Kidney epithelial cell (primary cell): ENCODE measurements around the gene GRM5. TPM values are rescaled to one million over a fixed set of nuclear protein-coding genes. Genes with fewer than 3 reads are reported as not detected.
"Not testable (repeated sequence)": the region's sequence is repeated elsewhere in the genome, so short reads cannot be mapped to it uniquely, and the experiment has no call there.

Experiments
- DNase-seq: peaks from one replicate; pipeline ENCODE4 v3.0.0-alpha.2; 2010; ENCODE audit warnings: low read depth
- H3K27me3 ChIP-seq: 2 replicates; pipeline ENCODE4 v1.6.0; 2011; ENCODE audit warnings: low read length; ENCODE audit not compliant: control insufficient read depth, insufficient read depth
- H3K36me3 ChIP-seq: 2 replicates; pipeline ENCODE4 v1.5.1; 2011; ENCODE audit warnings: low read length; ENCODE audit not compliant: control insufficient read depth, insufficient read depth
- H3K4me3 ChIP-seq: 2 replicates; pipeline ENCODE4 v1.5.1; 2011; ENCODE audit warnings: low read depth, mild to moderate bottlenecking, control low read depth, low read length
- CTCF ChIP-seq: IDR thresholded peaks from 2 replicates; pipeline ENCODE4 v1.5.1; 2011; ENCODE audit warnings: mild to moderate bottlenecking, moderate library complexity, low read length, control low read depth, inconsistent platforms; ENCODE audit not compliant: insufficient read depth, poor library complexity, severe bottlenecking
- total RNA-seq: library from RNA; depleted of rRNA; stranded (reverse); fragments of >200 nt; gene quantifications from 2 replicates; pipeline ENCODE4 v1.2.3, GENCODE V29; 2015

GRM5 gene
- total RNA-seq, 1 donor from 2014 or later: 0.17 TPM

GRCh38 chr11:88541006-88541405, 524.8 kb downstream of the GRM5 start:
- DNase-seq: no peak

GRCh38 chr11:88538098-88538497, 527.7 kb downstream of the GRM5 start:
- DNase-seq: no peak
- H3K27me3 ChIP-seq: no peaks in the 10 kb centered on the region
- H3K4me3 ChIP-seq: no peak overlapping the region
- no peak for TF ChIP-seq CTCF
- no peaks in the 10 kb centered on the region for H3K36me3 ChIP-seq

More at GRCh38 chr11:88541006-88541405, 524.8 kb downstream of the GRM5 start:
- H3K27me3 ChIP-seq: no peaks in the 10 kb centered on the region
- no peak overlapping the region for H3K4me3 ChIP-seq
- no peaks in the 10 kb centered on the region for H3K36me3 ChIP-seq
- no peak for TF ChIP-seq CTCF

GRCh38 chr11:88537613-88538012, 528.2 kb downstream of the GRM5 start:
- Histone ChIP-seq H3K4me3 (no peak overlapping the region), H3K27me3 (no peaks in the 10 kb centered on the region), H3K36me3 (no peaks in the 10 kb centered on the region)
- TF ChIP-seq CTCF: no peak
- no peak for DNase-seq

GRCh38 chr11:88536616-88537265, 529.0 kb downstream of the GRM5 start:
- no peak for DNase-seq
- Histone ChIP-seq H3K4me3 (no peak overlapping the region), H3K27me3 (no peaks in the 10 kb centered on the region), H3K36me3 (no peaks in the 10 kb centered on the region)
- TF ChIP-seq CTCF: no peak

- Histone ChIP-seq H3K36me3 (no peaks in the 10 kb centered on the region), H3K4me3 (no peak overlapping the region), H3K27me3 (no peaks in the 10 kb centered on the region)
- peak; percentile 87 for DNase-seq
- TF ChIP-seq CTCF: no peak
Observed at GRCh38 chr11:88535916-88536547, 529.8 kb downstream of the GRM5 start.

GRCh38 chr11:88535266-88535665, 530.5 kb downstream of the GRM5 start:
- no peaks in the 10 kb centered on the region for H3K27me3 ChIP-seq
- TF ChIP-seq CTCF: no peak
- no peaks in the 10 kb centered on the region for H3K36me3 ChIP-seq
- H3K4me3 ChIP-seq: no peak overlapping the region
- DNase-seq: no peak

- H3K36me3 ChIP-seq, H3K27me3 ChIP-seq, H3K4me3 ChIP-seq, DNase-seq: not testable (repeated sequence)
Observed at GRCh38 chr11:88534706-88535105, 531.1 kb downstream of the GRM5 start.
